ENCODE results near the gene ST3GAL4.

The ST3GAL4 gene

DNA sequence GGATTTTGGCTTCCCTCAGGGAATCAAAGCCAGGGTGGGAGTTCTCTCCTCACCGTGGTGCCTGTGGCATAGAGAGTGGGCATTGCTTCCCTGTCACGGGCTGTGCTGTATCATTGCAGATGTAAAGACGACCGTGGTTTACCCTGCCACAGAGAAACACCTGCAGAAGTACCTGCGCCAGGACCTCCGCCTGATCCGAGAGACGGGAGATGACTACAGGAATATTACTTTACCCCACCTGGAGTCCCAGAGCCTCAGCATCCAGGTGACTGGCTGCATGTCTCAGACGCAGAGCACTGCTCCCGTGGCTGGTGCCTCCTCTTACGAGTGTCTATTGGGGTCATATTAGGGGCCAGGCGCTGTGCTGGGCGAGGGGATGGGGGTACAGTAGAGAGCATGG is 24.2 kb upstream of the ST3GAL4 start:
- no peak for DNase-seq

- no peak for DNase-seq
These were observed 23.2 kb upstream of the ST3GAL4 start for GRCh38 chr11:126332221-126332711.

GRCh38 chr11:126333142-126333541 is 22.3 kb upstream of the ST3GAL4 start:
- no peak for DNase-seq

DNA sequence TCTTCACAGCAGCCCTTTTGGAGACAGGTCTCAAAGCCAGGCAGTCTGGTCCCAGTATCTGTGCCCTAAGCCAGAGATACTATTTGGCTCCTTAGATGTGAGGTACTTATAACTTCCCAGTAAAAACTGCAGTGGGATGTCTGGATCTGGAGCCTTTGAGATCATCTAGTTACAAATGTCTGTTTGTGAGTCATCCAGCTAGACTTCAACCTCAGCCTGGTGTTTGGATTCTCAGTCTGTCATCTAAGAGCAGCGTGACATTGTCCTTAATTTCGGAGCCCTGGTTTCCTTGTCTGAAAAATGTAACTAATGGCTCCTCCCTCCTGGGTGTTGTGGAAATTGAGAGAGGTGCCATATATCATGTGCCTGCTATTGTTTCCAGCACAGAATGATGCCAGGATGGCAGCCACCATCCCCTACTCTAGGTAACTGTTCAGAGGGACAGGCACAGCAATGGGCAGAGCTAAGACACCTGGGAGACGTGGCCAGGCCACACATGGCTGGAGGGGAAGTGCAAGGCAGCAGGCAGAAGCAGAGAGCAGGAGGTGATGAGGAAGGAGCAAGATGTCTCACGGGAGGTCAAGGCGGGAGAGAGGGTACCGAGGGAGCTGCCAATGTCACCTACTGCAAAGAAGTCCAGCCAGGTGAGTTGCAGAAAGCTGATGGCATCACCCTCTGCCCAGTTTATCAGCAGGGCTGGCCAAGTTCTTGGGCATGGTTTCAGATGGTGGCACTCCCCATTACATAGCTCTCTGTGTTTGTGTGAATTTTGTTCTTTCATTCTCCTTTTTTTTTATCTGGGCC is 20.6 kb upstream of the ST3GAL4 start:
- no peak for DNase-seq

DNA sequence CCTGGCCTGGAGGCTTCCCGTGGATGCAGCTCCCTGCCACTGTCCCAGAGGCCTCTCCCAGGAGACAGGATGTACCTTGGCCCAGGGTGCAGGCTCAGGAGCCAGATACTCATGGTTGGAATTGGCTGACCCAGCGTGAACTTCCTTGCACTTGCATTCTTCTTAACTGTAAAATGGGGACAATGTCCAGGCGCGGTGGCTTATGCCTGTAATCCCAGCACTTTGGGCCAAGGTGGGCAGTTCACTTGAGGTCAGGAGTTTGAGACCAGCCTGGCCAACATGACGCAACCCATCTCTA is 20.1 kb upstream of the ST3GAL4 start:
- DNase-seq: no peak

DNA sequence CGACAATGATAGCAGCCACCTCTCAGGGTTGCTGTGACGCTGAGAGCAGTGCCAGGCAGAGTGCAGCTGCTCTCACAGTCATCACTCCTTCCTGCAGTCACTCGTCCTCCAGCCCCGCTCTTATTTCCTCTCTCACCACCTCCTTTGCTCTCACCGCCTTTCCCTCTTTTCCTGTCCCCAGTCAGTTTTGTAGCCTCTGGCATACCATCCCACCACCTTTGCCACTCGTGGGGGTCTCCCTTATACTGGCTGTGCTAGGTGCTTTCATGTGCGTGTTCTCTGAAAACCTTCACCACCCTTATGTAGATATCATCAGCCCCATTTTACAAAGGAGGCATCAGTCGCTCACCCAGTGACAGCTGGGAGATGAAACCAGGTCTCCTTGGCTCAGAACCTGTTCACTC is 19.3 kb upstream of the ST3GAL4 start:
- DNase-seq: no peak

GRCh38 chr11:126336671-126337101 is 18.8 kb upstream of the ST3GAL4 start:
- no peak for DNase-seq

- no peak for DNase-seq
These were observed 18.4 kb upstream of the ST3GAL4 start for GRCh38 chr11:126337126-126337473.

DNA sequence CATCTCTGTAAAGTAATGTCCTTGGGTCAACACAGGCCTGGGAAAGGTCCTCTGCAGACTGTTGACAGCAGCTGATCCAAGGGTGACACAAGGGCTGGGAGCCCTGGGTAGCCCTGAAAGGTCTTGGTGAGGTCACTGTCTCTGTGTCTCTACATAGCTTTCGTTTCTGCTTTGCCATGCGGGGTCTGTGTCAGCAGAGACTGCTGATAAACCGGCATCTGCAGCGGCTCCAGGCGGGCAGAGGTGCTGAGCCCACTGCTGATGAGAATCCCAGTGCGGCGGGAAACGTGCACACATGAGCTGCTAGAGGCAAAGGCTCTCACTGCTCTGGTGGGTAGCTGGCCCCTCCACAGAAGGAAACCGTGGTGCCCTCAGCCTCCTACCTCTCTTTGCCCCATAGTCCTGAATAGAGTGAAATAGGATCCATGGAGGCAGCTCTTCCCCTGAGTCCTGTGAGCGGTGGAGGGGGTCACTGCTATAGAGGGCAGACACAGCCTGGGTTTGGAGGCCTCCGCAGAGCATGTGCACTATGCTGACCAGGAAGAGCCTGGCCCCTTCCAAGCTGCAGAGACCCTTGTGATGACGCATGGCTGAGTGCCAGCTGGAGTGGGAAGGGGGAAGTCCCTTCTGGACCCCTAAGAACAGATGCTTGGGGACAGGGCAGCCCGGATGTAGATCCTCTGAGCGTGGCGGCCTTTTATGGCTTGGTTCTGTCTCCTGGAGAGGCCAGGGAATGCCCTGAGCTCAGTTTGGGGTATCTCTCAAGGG is 17.8 kb upstream of the ST3GAL4 start:
- DNase-seq: no peak

DNA sequence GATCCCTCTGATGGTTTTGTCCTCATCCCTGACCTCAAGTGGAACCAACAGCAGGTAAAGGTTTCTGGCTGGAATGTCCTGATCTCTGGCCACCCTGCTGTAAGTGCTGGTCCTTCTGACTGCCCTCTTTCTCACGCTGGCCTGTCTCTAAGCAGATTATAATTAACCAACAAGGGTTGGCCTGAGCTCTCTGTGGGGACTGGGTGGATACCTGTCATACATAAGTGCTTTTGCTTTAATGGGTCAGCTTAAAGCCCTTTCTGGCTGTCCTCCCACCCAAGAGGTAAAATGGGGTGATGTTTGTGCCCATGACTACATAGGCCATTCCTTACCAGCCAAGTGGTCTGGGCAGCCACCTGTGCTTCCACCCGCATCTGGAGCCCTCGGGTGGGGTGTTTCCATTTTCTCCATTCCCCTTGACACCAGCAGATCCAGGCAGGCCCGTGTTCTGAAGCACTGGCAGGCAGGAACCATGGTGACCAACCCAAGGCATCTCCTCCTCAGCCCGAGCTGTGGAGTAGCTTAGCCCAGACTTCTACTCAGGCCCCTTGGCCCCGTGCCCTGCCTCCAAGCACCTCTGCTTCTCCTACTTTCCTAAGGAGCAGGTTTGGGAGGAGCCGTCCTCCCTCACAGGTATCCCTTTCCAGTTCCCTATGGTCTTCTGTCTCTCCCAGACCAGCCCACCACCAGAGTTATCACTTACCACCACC is 17.0 kb upstream of the ST3GAL4 start:
- DNase-seq: no peak

GRCh38 chr11:126339073-126339862 is 16.2 kb upstream of the ST3GAL4 start:
- DNase-seq: no peak

DNA sequence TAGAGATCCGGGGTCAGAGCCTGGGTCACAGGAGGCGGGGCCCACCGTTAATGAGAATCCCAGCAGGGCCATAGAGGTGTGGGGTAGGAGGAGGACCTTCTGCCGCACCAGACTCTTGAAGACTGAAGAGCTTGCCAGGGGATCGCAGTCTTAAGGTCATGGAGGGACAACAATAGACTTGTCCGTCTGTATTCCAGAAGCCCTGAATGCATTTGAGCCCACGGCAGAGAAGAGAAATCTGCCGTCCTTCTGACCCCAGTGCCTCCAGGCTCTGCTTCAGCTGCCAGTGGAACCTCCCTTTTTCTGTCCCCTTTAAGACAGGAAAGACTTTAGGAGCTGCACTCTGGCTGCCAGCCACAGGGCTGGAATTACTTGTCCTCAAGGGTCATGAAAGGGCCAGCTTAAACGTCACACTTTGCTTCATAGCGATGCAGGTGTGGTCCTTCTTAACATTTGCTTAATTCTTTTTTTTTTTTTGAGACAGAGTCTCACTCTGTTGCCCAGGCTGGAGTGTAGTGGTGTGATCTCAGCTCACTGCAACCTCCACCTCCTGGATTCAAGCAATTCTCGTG is 15.5 kb upstream of the ST3GAL4 start:
- DNase-seq: no peak

DNA sequence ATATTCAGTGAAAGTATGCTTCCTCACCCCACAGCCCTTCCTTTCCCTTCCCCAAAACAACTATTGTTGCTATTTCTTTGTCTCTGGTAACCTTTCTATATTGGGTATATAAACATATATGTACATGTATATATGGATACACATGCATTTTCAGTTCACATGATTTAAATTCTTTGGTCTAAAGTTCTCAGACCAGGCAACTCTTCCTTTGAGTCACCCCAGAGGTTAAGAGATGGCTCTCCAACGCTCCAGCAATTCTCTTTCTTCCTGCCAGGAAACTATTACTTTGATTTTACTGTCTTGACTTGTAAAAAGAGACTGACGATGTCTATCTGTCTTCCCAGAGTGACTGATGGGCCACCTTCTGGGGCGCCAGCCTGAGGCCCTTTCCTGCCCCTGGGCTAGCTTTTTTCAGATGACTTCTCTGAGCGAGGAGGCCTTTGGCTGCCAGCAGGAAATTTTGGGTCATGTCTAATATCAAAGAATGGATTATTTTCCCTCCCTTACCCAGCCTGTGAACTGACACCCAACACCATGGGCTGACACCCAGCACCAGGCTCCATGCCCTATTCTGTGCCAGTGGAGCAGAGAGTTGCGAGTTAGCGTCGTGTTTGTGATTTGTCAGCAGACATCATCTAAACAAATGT is 14.4 kb upstream of the ST3GAL4 start:
- DNase-seq: no peak

DNA sequence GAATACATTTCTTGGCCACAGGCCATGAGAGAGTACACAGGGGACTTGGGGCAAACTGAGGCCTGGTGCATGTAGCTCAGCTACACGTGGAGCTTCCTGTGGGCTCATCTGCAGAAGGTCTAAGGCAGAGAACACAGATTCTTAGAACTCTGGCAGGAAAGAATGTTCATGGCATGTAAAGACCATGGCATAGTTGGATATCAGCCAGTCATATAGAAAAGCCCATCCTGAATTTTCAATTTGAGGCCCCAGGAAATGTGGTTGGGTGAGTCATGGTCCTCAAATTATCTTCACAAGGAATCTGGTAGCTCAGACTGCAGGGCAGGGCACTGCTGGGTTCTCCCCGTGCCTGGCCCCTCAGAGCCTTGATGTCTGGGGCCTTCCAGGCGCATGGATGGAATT is 13.7 kb upstream of the ST3GAL4 start:
- DNase-seq: peak; percentile 66

GRCh38 chr11:126343051-126343450 is 12.4 kb upstream of the ST3GAL4 start:
- no peak for DNase-seq

DNA sequence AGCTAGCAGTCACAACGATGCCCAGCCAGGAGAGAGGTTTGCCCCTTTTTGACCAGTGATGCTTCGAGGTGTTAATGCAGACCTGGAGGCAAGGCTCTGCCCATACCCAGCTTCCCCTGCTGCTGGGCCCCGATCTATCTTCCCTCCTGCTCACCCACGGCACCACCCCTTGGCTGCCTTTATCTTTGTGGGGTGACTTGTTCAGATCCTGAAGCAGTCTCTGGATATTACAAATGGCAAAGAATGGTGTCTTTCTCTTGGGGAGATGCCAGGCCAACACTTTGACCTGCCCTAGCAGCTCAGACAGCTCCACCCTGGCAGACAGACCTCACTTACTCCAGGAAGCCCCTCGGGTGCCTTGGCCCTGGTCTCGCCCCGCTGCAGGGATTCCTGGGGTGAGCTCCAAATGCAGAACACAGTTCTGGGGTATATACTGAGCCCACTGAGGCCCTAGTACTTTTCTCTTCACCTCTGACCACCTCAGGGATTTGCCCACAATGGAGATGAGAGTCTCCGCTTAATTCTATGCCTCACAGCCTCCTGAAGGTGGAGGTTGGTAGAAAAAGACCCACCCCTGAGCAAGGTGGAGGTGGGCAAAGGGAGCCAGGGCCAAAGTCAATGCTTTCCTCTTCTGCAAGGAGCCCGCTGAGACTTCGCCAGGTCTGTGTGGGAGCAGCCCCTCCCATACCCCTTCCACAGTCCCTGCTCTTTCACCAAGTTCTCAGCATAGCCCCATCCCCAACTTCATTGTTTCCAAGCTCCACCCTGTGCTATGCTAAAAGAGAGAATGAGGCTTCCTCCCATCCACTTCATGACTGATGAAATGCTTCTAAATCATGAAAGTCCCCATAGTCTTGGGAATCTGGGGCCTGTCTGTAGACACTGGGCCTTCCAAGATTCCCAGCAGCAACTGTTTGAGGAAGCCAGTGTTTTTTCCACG is 11.1 kb upstream of the ST3GAL4 start:
- DNase-seq: peak; percentile 77

GRCh38 chr11:126345283-126345682 is 10.2 kb upstream of the ST3GAL4 start:
- DNase-seq: no peak

- DNase-seq: peak; percentile 97
These were observed 9.5 kb upstream of the ST3GAL4 start for GRCh38 chr11:126345759-126346585.

DNA sequence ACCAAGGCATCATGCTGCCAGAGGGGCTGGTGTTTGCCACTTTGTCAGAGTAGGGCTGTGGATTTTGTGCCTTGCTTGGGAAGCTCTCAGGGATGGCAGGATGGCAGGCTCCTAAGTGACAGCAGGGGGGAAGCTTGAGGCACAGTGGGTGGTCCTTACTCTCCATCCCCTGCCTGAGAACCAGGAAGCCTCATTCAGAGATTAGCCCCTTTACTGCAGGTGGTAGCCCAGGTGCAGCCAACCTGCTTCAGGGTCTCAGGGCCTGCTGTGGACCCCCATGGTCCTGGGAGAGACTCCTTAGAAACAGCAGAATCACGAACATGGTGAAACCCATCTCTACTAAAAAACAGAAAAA is 8.9 kb upstream of the ST3GAL4 start:
- DNase-seq: no peak

DNA sequence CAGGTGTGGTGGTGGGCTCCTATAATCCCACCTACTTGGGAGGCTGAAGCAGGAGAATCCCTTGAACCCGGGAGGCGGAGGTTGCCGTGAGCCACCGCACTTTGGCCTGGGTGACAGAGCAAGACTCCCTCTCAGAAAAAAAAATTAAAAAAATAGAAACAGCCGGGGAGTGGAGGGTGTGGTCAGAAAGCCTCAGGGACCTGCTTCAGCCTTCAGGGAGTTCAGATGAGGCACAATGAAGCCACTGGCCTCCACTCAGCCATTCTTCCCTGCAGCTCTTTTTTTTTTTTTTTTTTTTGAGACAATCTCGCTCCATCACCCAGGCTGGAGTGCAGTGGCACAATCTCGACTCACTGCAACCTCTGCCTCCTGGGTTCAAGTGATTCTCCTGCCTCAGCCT is 8.5 kb upstream of the ST3GAL4 start:
- peak; percentile 61 for DNase-seq
